ENCODE data around the gene PAQR4.
"Not testable (repeated sequence)": the region's sequence is repeated elsewhere in the genome, so short reads cannot be mapped to it uniquely, and the experiment has no call there.

Gene PAQR4

GRCh38 chr16:2968738-2969544 is at the start of gene PAQR4:
Gene PAQR4, plus strand, starts transcription at chr16:2969348. Its CDS starts 327 bp downstream, at chr16:2969675.
- DNase-seq, result no peak

DNA sequence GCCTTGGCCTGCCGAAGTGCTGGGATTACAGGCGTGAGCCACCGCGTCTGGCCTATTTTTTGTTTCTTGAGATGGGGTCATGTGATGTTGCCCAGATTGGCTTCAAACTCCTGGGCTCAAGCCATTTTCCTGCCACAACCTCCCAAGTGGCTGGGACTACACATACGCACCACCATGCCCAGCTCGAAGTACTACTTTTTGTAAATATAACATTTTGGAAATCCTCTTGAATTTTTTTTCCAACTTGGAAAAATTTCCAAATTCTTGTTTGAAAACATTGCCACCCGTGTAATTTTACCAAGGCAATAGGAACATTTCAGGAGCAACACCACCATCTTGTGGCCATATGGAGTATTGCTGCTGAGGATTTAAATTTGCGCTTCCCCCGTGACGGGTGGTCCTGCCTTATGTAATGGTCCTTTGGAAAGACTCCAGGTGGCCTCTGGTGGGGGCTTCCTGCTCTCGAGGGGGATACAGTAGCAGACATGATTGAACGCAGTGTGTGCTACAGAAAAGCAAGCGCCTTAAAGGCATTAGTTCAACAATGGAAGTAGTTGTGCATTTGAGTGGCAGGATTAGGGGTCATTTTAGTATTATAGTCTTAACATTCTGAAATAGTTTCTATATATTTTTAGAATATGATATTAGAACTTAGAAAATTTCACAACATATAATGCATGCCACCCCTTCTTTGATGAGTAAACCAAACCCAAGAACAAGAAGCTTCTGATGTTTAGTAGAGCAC is 49.5 kb upstream of the PAQR4 start:
- DNase-seq, result peak; percentile 25

DNA sequence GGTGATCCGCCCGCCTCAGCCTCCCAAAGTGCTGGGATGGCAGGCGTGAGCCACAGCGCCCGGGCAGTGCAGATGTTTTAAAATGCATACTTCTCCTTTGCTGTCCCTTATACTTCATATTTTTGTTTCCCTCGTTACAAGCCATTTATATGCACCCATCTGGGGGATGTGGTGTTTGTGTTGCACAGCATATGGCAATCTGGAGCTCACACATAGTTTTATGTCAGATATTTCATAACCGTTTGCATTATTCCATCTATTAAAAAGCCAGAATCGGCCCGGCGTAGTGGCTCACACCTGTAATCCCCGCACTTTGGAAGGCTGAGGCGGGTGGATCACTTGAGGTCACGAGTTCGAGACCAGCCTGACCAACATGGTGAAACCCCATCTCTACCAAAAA is 45.7 kb upstream of the PAQR4 start:
- no peak for DNase-seq

DNA sequence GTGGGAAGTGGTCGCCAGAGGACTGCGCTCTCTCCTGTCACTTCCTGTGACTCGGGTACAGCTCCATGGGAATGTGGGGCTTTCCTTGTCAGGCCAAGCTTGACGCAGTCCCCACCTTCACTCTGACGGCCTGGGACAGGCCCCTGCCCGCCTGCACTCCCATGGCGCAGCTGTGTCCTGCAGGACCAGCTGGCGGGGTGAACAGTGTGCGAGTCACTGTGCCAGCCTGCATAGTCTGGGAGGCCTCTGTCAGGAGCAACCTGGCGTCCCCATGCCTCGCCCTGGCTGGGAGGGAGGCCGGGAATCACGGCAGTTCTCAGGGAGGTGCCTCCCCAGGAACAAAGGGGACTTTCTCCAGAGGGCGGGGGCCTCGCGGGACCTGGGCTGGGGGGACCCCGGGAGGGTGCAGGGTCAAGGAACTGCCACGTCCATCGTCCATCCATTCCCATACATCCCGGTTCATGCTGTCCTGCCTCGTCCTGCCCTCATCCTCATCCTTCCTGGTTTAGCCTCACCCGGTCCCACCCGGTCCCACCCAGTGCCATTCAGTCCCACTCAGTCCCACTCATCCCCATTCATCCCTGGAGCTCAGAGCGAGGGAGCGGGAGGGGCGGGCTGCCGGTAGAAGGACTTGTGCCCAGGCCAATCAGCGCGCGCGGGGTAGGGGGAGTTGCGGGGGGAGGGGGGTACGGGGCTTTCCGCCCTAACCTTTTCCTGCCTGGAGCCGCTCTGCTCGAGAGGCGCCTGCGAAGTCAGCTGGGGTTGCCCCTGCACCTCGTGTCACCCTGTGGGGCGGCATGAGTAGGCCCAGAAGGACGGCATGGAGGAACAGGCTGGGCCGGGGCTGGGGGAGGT is 44.0 kb upstream of the PAQR4 start:
- DNase-seq, result no peak

GRCh38 chr16:2925951-2926649 is 43.0 kb upstream of the PAQR4 start:
- no peak for DNase-seq

- no peak for DNase-seq
Observed at GRCh38 chr16:2926650-2926999, 42.5 kb upstream of the PAQR4 start.

DNA sequence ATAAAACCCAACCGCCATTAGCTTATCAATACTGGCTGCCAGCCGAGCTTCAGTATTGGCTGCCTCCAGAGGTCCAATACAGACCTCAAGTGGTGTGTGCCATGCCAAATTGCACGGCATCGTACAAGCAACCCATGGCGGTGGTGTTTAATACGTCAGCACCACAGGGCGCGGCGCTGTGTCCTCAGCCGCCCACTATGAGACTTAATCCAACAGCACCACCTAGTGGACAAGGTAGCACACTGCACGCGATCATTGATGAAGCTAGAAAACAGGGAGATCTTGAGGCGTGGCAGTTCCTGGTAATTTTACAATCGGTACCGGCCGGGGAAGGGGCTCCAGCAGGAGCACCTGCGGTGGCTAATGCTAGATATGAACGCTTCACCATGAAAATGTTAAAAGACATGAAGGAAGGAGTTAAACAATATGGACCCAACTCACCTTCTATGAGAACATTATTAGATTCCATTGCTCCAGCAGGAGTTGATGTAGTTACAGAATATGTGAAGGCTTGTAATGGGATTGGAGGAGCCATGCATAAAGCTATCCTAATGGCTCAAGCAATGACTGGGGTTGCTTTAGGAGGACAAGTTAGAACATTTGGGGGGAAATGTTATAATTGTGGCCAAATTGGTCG is 42.0 kb upstream of the PAQR4 start:
- DNase-seq, result peak; percentile 21

DNA sequence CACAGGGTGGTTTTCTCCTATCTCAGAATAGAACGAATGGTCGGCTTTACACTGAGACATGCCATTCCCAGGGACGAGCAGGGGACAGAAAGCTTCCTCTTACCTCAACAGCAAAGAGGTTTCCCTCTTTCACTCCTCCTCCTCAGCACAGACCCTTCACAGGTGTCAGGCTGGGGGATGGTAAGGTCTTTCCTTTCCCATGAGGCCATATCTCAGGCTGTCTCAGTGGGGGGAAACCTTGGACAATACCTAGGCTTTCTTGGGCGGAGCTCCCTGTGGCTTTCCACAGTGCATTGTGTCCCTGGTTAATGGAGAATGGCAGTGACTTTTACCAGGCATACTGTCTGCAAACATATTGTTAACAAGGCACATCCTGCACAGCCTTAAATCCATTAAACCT is 41.0 kb upstream of the PAQR4 start:
- not testable (repeated sequence) for DNase-seq

GRCh38 chr16:2928796-2929195 is 40.4 kb upstream of the PAQR4 start:
- no peak for DNase-seq

DNA sequence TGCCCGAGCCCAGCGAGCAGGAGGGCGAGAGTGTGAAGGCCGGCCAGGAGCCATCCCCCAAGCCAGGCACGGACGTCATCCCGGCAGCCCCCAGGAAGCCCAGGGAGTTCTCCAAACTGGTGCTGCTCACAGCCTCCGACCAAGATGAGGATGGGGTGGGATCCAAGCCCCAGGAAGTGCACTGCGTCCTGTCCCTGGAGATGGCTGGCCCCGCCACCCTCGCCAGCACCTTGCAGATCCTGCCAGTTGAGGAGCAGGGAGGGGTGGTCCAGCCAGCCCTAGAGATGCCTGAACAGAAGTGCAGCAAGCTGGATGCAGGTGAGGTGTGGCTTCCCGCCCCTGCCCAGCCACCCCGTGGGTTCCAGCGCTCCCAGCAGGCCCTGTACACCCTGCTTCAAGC is 39.5 kb upstream of the PAQR4 start:
- no peak for DNase-seq

GRCh38 chr16:2930236-2930635 is 38.9 kb upstream of the PAQR4 start:
- DNase-seq, result no peak

DNA sequence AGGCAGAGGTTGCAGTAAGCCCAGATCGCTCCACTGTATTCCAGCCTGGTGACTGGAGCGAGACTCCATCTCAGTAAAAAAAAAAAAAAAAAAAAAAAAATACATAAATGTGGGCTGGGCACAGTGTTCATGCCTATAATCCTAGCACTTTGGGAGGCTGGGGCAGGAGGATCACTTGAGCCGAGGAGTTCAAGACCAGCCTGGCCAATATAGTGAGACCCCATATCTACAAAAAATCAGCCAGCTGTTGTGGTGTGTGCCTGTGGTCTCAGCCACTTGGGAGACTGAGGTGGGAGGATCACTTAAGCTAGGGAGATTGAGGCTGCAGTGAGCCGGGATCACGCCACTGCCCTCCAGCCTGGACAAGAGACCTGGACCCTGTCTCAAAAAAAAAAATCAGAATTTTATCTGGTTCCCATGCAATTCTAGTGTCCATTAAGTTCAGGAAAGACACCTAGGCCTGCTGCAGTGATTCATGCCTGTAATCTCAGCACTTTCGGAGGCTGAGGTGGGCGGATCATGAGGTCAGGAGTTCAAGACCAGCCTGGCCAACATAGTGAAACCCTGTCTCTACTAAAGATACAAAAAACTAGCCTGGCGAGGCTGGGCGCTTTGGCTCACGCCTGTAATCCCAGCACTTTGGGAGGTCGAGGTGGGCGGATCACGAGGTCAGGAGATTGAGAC is 37.8 kb upstream of the PAQR4 start:
- not testable (repeated sequence) for DNase-seq

DNA sequence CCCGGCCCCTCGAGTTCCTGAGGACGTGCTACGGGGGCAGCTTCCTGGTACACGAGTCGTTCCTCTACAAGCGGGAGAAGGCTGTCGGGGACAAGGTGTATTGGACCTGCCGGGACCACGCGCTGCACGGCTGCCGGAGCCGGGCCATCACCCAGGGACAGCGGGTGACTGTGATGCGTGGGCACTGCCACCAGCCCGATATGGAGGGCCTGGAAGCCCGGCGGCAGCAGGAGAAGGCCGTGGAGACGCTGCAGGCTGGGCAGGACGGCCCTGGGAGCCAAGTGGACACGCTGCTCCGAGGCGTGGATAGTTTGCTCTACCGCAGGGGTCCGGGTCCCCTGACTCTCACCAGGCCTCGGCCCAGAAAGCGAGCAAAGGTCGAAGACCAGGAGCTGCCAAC is 36.0 kb upstream of the PAQR4 start:
- DNase-seq, result no peak

DNA sequence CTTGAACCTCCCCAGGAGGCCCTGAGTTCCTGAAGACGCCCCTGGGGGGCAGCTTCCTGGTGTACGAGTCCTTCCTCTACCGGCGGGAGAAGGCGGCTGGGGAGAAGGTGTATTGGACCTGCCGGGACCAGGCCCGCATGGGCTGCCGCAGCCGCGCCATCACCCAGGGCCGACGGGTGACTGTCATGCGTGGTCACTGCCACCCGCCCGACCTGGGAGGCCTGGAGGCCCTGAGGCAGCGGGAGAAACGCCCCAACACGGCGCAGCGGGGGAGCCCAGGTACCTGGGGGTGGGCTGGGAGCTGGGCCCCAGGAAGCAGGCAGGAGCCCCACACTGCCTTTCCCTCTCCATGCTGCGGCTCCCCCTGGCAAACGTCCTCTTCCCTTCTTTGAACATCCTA is 35.4 kb upstream of the PAQR4 start:
- DNase-seq, result no peak

GRCh38 chr16:2934450-2934849 is 34.7 kb upstream of the PAQR4 start:
- no peak for DNase-seq

DNA sequence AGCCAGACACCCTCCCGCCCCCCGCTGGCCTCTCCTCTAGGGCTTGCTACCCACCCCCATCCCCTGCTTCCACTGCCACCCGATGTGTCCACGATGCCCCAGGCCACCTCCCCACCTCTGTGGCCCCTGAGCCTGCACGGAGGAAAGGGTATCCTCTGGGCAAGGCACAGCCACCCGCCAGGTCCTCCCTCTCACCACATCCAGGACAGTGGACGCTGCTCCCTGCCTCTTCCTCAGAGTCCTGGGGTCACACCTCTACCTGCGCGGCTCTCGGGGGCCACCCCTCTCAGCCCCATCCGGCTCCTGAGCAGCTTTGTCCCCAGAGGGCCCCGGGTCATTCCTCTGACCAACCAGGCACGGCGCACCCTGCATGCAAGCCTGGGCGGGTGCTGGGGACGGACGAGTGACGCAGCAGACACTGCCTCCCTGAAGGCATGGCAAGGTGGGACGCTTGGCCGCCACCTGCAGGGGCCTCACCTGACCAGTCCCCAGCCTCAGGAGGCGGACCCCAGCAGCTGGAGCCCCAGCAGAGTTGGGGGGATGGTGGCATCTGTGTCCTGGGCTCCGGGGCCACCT is 32.6 kb upstream of the PAQR4 start:
- DNase-seq, result no peak

DNA sequence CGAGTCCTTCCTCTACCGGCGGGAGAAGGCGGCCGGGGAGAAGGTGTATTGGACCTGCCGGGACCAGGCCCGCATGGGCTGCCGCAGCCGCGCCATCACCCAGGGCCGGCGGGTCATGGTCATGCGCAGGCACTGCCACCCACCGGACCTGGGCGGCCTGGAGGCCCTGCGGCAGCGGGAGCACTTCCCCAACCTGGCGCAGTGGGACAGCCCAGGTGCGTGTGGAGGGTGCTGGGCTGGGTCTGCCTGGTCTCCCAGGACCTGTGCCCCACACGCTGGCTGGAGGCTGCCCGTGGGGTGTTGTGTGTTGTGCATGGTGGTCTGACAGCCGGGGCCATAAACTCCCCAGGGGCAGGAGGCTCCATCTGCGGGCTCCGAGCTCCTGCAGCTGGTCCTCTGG is 32.0 kb upstream of the PAQR4 start:
- DNase-seq, result no peak

GRCh38 chr16:2938206-2938605 is 30.9 kb upstream of the PAQR4 start:
- no peak for DNase-seq

DNA sequence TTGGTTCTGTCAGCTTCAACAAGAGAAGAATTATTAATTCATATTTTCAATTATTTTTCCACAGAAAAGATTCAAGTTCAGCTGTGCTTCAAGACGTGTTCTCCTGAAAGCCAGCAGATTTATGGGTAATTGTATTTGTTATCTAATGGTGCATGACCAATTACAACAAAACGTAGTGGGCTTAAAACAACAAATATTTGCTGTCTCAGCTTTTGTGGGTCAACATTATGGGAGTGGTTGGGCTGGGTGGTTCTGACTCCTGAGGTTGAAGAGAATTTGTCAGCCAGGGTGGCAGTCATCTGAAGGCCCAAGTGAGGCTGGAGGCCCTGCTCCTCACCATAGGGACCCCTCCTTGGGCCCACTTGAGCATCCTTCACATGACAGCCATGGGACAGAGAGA is 29.2 kb upstream of the PAQR4 start:
- no peak for DNase-seq

- no peak for DNase-seq
Observed at GRCh38 chr16:2942045-2942444, 27.1 kb upstream of the PAQR4 start.

DNA sequence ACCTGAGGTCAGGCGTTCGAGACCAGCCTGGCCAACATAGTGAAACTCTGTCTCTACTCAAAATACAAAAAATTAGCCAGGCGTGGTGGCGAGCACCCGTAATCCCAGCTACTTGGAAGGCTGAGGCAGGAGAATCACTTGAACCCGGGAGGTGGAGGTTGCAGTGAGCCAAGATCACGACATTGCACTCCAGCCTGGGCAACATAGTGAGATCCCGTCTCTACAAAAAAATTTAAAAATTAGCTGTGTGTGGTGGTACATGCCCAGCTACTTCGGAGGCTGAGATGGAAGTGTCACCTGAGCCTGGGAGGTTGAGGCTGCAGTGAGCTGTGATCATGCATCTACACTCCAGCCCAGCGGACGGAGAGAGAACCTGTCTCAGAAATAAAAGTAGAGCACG is 25.4 kb upstream of the PAQR4 start:
- DNase-seq, result not testable (repeated sequence)

Measured in NCI-H1417 treated with DMSO at 0.1 percent for 48 hours (cell line).